ENCODE measurements around the gene DOLK.

- TF ChIP-seq CTBP1 (IDR thresholded peaks at IDR 0.05; ENCODE audit: borderline replicate concordance) (no peak), SP1 (IDR thresholded peaks at IDR 0.05) (no peak), SUZ12 (IDR thresholded peaks at IDR 0.05) (no peak), FOXK2 (IDR thresholded peaks at IDR 0.05) (no peak), BHLHE40 (IDR thresholded peaks at IDR 0.05; ENCODE audit: borderline replicate concordance) (no peak), ZNF384 (IDR thresholded peaks at IDR 0.05) (no peak), FOXM1 (IDR thresholded peaks at IDR 0.05; ENCODE audit: borderline replicate concordance) (no peak), ELF4 (IDR thresholded peaks at IDR 0.05) (no peak), PKNOX1 (IDR thresholded peaks at IDR 0.05) (no peak)
Observed at GRCh38 chr9:128898382-128898781, 49.0 kb downstream of the DOLK start.

Measured in HEK293T (cell line).